RWPE1 (cell line): ENCODE results near the gene OSGIN1.

Experiments used
- CTCF ChIA-PET: fragments of 350-600 bp; sonication (Branson Sonifier 250); formaldehyde crosslinking; extraction: SDS; loops from one replicate; lab custom pipeline; 2021; lab: Yijun Ruan, JAX
- POLR2A ChIA-PET: fragments of 400-600 bp; formaldehyde crosslinking; extraction: SDS; loops from one replicate; lab custom pipeline; 2020; ENCODE audit warnings: antibody characterized with exemption; ENCODE audit not compliant: low non-redundant PET; lab: Yijun Ruan, JAX
- DNase-seq: peaks from one replicate; pipeline ENCODE4 v3.0.0; 2012; ENCODE audit warnings: low spot score
- H3K27ac ChIP-seq: fragments of 450-650 bp; 2 replicates; pipeline ENCODE4 v1.5.1; 2017
- CTCF ChIP-seq: fragments of 450-650 bp; conservative IDR thresholded peaks from 2 replicates; pipeline ENCODE4 v1.5.1; 2017; ENCODE audit warnings: low read depth, mild to moderate bottlenecking

OSGIN1 gene

GRCh38 chr16:83973581-83974385, 20.7 kb downstream of the OSGIN1 start:
- H3K27ac ChIP-seq = no peak overlapping the region
- POLR2A ChIA-PET = no interaction called here
- no peak for TF ChIP-seq CTCF
- DNase-seq = no peak
- CTCF ChIA-PET = interaction anchor here (0.6 kb wide), 2 partner anchors 71 to 781 kb away, joined by 3 to 5 read pairs; no protein-coding TSS in a partner anchor

- no peak for DNase-seq
- no peak for TF ChIP-seq CTCF
- CTCF ChIA-PET = interaction anchor here (0.6 kb wide), 1 partner anchor 780 kb away, joined by 5 read pairs; no protein-coding TSS in a partner anchor
- H3K27ac ChIP-seq = no peak overlapping the region
- POLR2A ChIA-PET = no interaction called here
These were observed 21.4 kb downstream of the OSGIN1 start for GRCh38 chr16:83974475-83974874.

- ChIA-PET CTCF (no interaction called here), POLR2A (no interaction called here)
- TF ChIP-seq CTCF = no peak
- no peak for DNase-seq
- no peak overlapping the region for H3K27ac ChIP-seq
These were observed 22.7 kb downstream of the OSGIN1 start for GRCh38 chr16:83975590-83976260.

- ChIA-PET POLR2A (no interaction called here), CTCF (interaction anchor here (0.6 kb wide), 1 partner anchor 391 kb away, joined by 3 read pairs; the partner anchor contains the start of gene ATP2C2)
- no peak overlapping the region for H3K27ac ChIP-seq
- TF ChIP-seq CTCF = no peak
- no peak for DNase-seq
These were observed 24.2 kb downstream of the OSGIN1 start for GRCh38 chr16:83977056-83977815.

- ChIA-PET POLR2A (no interaction called here), CTCF (interaction anchor here (0.7 kb wide), 1 partner anchor 85 kb away, joined by 3 read pairs; no protein-coding TSS in a partner anchor)
These were observed 25.4 kb downstream of the OSGIN1 start for GRCh38 chr16:83978401-83978904.

More at GRCh38 chr16:83978401-83978904, 25.4 kb downstream of the OSGIN1 start:
- DNase-seq = no peak
- H3K27ac ChIP-seq = no peak overlapping the region
- no peak for TF ChIP-seq CTCF
